HEK293 (cell line): ENCODE data around the gene TMEM150B.

Source experiments
- EGR2 ChIP-seq: fragments of 450-650 bp; formaldehyde crosslinking; IDR thresholded peaks from 2 replicates; pipeline ENCODE4 v1.5.1; 2016; ENCODE audit warnings: low read depth, missing biosample characterization, missing genetic modification characterization
- GLI4 ChIP-seq: fragments of 450-650 bp; formaldehyde crosslinking; IDR thresholded peaks from 2 replicates; pipeline ENCODE4 v1.5.1; 2016; ENCODE audit warnings: missing biosample characterization, missing genetic modification characterization
- INSM2 ChIP-seq: fragments of 450-650 bp; formaldehyde crosslinking; IDR thresholded peaks from 2 replicates; pipeline ENCODE4 v1.5.1; 2016; ENCODE audit warnings: missing biosample characterization, missing genetic modification characterization
- KLF10 ChIP-seq: fragments of 450-650 bp; IDR thresholded peaks from 2 replicates; pipeline ENCODE4 v1.5.1; 2018; ENCODE audit warnings: missing biosample characterization, mild to moderate bottlenecking, missing genetic modification characterization
- MYNN ChIP-seq: fragments of 450-650 bp; formaldehyde crosslinking; IDR thresholded peaks from 2 replicates; pipeline ENCODE4 v1.5.1; 2016; ENCODE audit warnings: missing biosample characterization, missing genetic modification characterization, borderline replicate concordance
- OSR2 ChIP-seq: fragments of 450-650 bp; formaldehyde crosslinking; IDR thresholded peaks from 2 replicates; pipeline ENCODE4 v1.5.1; 2016; ENCODE audit warnings: missing biosample characterization, missing genetic modification characterization
- SALL2 ChIP-seq: fragments of 450-650 bp; formaldehyde crosslinking; IDR thresholded peaks from 2 replicates; pipeline ENCODE4 v1.5.0; 2017; ENCODE audit warnings: missing biosample characterization, mild to moderate bottlenecking, missing genetic modification characterization, borderline replicate concordance
- YY1 ChIP-seq: fragments of 450-650 bp; formaldehyde crosslinking; IDR thresholded peaks from 2 replicates; pipeline ENCODE4 v1.5.1; 2018; ENCODE audit warnings: missing biosample characterization, missing genetic modification characterization
- ZFHX2 ChIP-seq: fragments of 450-650 bp; formaldehyde crosslinking; conservative IDR thresholded peaks from 2 replicates; pipeline ENCODE4 v1.5.1; 2016; ENCODE audit warnings: missing biosample characterization, missing genetic modification characterization
- ZIC2 ChIP-seq: fragments of 450-650 bp; formaldehyde crosslinking; IDR thresholded peaks from 2 replicates; pipeline ENCODE4 v1.5.1; 2016; ENCODE audit warnings: missing biosample characterization, missing genetic modification characterization
- ZNF112 ChIP-seq: fragments of 450-650 bp; formaldehyde crosslinking; IDR thresholded peaks from 2 replicates; pipeline ENCODE4 v1.5.0; 2017; ENCODE audit warnings: missing biosample characterization, missing genetic modification characterization
- ZNF132 ChIP-seq: fragments of 450-650 bp; formaldehyde crosslinking; IDR thresholded peaks from 2 replicates; pipeline ENCODE4 v1.5.1; 2017; ENCODE audit warnings: missing biosample characterization, missing genetic modification characterization, borderline replicate concordance
- ZNF433 ChIP-seq: fragments of 450-650 bp; formaldehyde crosslinking; IDR thresholded peaks from 2 replicates; pipeline ENCODE4 v1.5.1; 2016; ENCODE audit warnings: missing biosample characterization, missing genetic modification characterization, low read depth
- ZNF555 ChIP-seq: fragments of 450-650 bp; formaldehyde crosslinking; conservative IDR thresholded peaks from 2 replicates; pipeline ENCODE4 v1.5.1; 2017; ENCODE audit warnings: missing biosample characterization, mild to moderate bottlenecking, missing genetic modification characterization, inconsistent platforms
- ZNF585B ChIP-seq: fragments of 450-650 bp; formaldehyde crosslinking; IDR thresholded peaks from 2 replicates; pipeline ENCODE4 v1.5.1; 2016; ENCODE audit warnings: missing biosample characterization, missing genetic modification characterization
- ZNF701 ChIP-seq: fragments of 450-650 bp; formaldehyde crosslinking; IDR thresholded peaks from 2 replicates; pipeline ENCODE4 v1.5.1; 2016; ENCODE audit warnings: missing biosample characterization, missing genetic modification characterization
- ZNF768 ChIP-seq: fragments of 450-650 bp; formaldehyde crosslinking; IDR thresholded peaks from 2 replicates; pipeline ENCODE4 v1.5.1; 2018; ENCODE audit warnings: missing biosample characterization, mild to moderate bottlenecking, missing genetic modification characterization
- ZNF792 ChIP-seq: fragments of 450-650 bp; formaldehyde crosslinking; IDR thresholded peaks from 2 replicates; pipeline ENCODE4 v1.5.1; 2016; ENCODE audit warnings: missing biosample characterization, missing genetic modification characterization
- TF ChIP-seq, protein P1 (sequence below): fragments of 450-650 bp; IDR thresholded peaks from 2 replicates; pipeline ENCODE4 v1.5.1; 2018; ENCODE audit warnings: missing biosample characterization, missing genetic modification characterization
- TF ChIP-seq, protein P2 (sequence below): fragments of 450-650 bp; formaldehyde crosslinking; IDR thresholded peaks from 2 replicates; pipeline ENCODE4 v1.5.1; 2016; ENCODE audit warnings: missing biosample characterization, missing genetic modification characterization
- TF ChIP-seq, protein P3 (sequence below): fragments of 450-650 bp; formaldehyde crosslinking; IDR thresholded peaks from 2 replicates; pipeline ENCODE4 v1.5.1; 2017; ENCODE audit warnings: missing biosample characterization, missing genetic modification characterization
- TF ChIP-seq, protein P4 (sequence below): fragments of 450-650 bp; formaldehyde crosslinking; IDR thresholded peaks from 2 replicates; pipeline ENCODE4 v1.5.1; 2016; ENCODE audit warnings: missing biosample characterization, missing genetic modification characterization
- TF ChIP-seq, protein P5 (sequence below): fragments of 450-650 bp; formaldehyde crosslinking; IDR thresholded peaks from 2 replicates; pipeline ENCODE4 v1.5.1; 2016; ENCODE audit warnings: missing biosample characterization, missing genetic modification characterization, borderline replicate concordance
- TF ChIP-seq, protein P6 (sequence below): fragments of 450-650 bp; formaldehyde crosslinking; IDR thresholded peaks from 2 replicates; pipeline ENCODE4 v1.5.1; 2016; ENCODE audit warnings: missing biosample characterization, missing genetic modification characterization

The TMEM150B gene

GRCh38 chr19:55279770-55280643, 45.1 kb downstream of the TMEM150B start, which contains the start of gene HSPBP1 (continued):
- TF ChIP-seq, protein P1, sequence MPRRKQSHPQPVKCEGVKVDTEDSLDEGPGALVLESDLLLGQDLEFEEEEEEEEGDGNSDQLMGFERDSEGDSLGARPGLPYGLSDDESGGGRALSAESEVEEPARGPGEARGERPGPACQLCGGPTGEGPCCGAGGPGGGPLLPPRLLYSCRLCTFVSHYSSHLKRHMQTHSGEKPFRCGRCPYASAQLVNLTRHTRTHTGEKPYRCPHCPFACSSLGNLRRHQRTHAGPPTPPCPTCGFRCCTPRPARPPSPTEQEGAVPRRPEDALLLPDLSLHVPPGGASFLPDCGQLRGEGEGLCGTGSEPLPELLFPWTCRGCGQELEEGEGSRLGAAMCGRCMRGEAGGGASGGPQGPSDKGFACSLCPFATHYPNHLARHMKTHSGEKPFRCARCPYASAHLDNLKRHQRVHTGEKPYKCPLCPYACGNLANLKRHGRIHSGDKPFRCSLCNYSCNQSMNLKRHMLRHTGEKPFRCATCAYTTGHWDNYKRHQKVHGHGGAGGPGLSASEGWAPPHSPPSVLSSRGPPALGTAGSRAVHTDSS (tag by site-specific recombination) = no peak
- TF ChIP-seq OSR2 (tag by site-specific recombination) = no peak
- TF ChIP-seq KLF10 (tag by site-specific recombination) = peak; percentile 83
- no peak for TF ChIP-seq ZNF792 (tag by site-specific recombination)
- TF ChIP-seq ZNF585B (tag by site-specific recombination) = no peak
- TF ChIP-seq SALL2 = no peak
- no peak for TF ChIP-seq ZNF555 (tag by site-specific recombination)
- no peak for TF ChIP-seq ZIC2 (tag by site-specific recombination)
- peak; percentile 49; the same call in 1 of the 2 replicates for TF ChIP-seq GLI4 (tag by site-specific recombination)
- TF ChIP-seq, protein P2, sequence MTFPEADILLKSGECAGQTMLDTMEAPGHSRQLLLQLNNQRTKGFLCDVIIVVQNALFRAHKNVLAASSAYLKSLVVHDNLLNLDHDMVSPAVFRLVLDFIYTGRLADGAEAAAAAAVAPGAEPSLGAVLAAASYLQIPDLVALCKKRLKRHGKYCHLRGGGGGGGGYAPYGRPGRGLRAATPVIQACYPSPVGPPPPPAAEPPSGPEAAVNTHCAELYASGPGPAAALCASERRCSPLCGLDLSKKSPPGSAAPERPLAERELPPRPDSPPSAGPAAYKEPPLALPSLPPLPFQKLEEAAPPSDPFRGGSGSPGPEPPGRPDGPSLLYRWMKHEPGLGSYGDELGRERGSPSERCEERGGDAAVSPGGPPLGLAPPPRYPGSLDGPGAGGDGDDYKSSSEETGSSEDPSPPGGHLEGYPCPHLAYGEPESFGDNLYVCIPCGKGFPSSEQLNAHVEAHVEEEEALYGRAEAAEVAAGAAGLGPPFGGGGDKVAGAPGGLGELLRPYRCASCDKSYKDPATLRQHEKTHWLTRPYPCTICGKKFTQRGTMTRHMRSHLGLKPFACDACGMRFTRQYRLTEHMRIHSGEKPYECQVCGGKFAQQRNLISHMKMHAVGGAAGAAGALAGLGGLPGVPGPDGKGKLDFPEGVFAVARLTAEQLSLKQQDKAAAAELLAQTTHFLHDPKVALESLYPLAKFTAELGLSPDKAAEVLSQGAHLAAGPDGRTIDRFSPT (tag by site-specific recombination) = peak; percentile 97
- no peak for TF ChIP-seq ZNF768 (tag by site-specific recombination)
- TF ChIP-seq, protein P3, sequence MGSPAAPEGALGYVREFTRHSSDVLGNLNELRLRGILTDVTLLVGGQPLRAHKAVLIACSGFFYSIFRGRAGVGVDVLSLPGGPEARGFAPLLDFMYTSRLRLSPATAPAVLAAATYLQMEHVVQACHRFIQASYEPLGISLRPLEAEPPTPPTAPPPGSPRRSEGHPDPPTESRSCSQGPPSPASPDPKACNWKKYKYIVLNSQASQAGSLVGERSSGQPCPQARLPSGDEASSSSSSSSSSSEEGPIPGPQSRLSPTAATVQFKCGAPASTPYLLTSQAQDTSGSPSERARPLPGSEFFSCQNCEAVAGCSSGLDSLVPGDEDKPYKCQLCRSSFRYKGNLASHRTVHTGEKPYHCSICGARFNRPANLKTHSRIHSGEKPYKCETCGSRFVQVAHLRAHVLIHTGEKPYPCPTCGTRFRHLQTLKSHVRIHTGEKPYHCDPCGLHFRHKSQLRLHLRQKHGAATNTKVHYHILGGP (tag by site-specific recombination) = no peak
- TF ChIP-seq INSM2 (tag by site-specific recombination) = no peak
- peak; percentile 92 for TF ChIP-seq YY1 (tag by site-specific recombination)
- TF ChIP-seq, protein P4, sequence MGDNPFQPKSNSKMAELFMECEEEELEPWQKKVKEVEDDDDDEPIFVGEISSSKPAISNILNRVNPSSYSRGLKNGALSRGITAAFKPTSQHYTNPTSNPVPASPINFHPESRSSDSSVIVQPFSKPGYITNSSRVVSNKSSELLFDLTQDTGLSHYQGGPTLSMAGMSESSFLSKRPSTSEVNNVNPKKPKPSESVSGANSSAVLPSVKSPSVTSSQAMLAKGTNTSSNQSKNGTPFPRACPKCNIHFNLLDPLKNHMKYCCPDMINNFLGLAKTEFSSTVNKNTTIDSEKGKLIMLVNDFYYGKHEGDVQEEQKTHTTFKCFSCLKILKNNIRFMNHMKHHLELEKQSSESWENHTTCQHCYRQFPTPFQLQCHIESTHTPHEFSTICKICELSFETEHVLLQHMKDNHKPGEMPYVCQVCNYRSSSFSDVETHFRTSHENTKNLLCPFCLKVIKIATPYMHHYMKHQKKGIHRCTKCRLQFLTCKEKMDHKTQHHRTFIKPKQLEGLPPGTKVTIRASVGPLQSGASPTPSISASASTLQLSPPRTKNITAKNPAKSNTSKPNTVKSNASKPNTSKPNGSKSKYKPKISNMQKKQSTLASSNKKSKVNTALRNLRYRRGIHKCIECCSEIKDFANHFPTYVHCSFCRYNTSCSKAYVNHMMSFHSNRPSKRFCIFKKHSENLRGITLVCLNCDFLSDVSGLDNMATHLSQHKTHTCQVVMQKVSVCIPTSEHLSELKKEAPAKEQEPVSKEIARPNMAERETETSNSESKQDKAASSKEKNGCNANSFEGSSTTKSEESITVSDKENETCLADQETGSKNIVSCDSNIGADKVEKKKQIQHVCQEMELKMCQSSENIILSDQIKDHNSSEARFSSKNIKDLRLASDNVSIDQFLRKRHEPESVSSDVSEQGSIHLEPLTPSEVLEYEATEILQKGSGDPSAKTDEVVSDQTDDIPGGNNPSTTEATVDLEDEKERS (tag by site-specific recombination) = no peak
- TF ChIP-seq, protein P5, sequence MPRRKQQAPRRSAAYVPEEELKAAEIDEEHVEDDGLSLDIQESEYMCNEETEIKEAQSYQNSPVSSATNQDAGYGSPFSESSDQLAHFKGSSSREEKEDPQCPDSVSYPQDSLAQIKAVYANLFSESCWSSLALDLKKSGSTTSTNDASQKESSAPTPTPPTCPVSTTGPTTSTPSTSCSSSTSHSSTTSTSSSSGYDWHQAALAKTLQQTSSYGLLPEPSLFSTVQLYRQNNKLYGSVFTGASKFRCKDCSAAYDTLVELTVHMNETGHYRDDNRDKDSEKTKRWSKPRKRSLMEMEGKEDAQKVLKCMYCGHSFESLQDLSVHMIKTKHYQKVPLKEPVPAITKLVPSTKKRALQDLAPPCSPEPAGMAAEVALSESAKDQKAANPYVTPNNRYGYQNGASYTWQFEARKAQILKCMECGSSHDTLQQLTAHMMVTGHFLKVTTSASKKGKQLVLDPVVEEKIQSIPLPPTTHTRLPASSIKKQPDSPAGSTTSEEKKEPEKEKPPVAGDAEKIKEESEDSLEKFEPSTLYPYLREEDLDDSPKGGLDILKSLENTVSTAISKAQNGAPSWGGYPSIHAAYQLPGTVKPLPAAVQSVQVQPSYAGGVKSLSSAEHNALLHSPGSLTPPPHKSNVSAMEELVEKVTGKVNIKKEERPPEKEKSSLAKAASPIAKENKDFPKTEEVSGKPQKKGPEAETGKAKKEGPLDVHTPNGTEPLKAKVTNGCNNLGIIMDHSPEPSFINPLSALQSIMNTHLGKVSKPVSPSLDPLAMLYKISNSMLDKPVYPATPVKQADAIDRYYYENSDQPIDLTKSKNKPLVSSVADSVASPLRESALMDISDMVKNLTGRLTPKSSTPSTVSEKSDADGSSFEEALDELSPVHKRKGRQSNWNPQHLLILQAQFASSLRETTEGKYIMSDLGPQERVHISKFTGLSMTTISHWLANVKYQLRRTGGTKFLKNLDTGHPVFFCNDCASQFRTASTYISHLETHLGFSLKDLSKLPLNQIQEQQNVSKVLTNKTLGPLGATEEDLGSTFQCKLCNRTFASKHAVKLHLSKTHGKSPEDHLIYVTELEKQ = no peak
- peak; percentile 49 for TF ChIP-seq ZFHX2 (tag by site-specific recombination)
- TF ChIP-seq ZNF433 = no peak
- TF ChIP-seq ZNF132 (tag by site-specific recombination) = no peak
- TF ChIP-seq EGR2 (tag by site-specific recombination) = no peak
- TF ChIP-seq MYNN (tag by site-specific recombination) = peak; percentile 79; the same call in 1 of the 2 replicates
- no peak for TF ChIP-seq ZNF112 (tag by site-specific recombination)
- no peak for TF ChIP-seq ZNF701 (tag by site-specific recombination)
- TF ChIP-seq, protein P6, sequence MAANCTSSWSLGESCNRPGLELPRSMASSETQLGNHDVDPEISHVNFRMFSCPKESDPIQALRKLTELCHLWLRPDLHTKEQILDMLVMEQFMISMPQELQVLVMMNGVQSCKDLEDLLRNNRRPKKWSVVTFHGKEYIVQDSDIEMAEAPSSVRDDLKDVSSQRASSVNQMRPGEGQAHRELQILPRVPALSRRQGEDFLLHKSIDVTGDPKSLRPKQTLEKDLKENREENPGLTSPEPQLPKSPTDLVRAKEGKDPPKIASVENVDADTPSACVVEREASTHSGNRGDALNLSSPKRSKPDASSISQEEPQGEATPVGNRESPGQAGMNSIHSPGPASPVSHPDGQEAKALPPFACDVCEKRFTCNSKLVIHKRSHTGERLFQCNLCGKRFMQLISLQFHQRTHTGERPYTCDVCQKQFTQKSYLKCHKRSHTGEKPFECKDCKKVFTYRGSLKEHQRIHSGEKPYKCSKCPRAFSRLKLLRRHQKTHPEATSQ (tag by site-specific recombination) = no peak
